ENCODE data around the gene ADD3.
"Not testable (repeated sequence)": the region's sequence is repeated elsewhere in the genome, so short reads cannot be mapped to it uniquely, and the experiment has no call there.

ADD3 gene

DNA sequence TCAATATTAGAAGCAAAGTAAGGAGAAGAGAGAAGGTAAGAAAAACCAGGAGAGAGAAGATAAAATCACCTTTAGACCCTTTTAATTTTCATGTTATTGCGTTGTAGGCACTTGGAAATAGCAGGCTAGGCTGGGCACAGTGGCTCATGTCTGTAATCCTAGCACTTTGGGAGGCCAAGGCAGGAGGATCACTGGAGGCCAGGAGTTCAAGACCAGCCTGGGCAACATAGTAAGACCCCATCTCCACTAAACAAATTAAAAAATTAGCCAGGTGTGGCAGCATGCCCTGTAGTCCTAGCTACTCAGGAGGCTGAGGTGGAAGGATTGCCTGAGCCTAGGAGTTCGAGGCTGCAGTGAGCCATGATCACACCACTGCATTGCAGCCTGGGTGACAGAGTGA lies 106.9 kb downstream of the ADD3 start:
- not testable (repeated sequence) for DNase-seq

DNA sequence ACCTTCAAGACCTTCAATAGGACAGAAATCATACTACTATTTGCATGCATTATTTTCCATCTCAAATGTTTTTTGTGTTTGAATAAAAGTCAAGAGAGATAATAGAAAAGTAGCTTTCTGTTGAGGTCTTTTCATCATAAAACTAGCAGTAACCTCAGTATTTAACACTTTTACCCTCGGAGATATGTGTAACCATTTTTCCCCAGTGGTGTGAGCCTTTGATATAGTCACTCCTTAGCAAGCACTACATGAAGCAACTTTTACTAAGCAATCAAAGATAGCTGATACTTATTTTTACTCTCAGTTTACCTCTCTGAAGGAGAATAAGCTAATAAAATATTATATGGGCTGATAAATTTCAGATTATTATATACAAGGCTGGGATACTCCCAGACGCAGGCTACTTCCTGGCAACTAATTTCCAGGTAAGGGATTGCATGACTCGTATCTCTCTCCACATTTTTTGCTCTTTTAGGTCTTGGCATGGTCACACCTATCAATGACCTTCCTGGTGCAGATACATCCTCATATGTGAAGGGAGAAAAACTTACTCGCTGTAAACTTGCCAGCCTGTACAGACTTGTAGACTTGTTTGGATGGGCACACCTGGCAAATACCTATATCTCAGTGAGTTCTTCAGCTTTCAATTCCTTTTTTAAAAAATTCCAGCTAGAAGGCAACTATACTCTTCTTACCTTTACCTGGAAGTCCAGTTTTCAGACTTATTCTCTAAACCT lies 108.2 kb downstream of the ADD3 start:
- DNase-seq = no peak

GRCh38 chr10:110118891-110119621 lies 111.3 kb downstream of the ADD3 start:
- DNase-seq = no peak

GRCh38 chr10:110123594-110123993 lies 115.8 kb downstream of the ADD3 start:
- DNase-seq = no peak

DNA sequence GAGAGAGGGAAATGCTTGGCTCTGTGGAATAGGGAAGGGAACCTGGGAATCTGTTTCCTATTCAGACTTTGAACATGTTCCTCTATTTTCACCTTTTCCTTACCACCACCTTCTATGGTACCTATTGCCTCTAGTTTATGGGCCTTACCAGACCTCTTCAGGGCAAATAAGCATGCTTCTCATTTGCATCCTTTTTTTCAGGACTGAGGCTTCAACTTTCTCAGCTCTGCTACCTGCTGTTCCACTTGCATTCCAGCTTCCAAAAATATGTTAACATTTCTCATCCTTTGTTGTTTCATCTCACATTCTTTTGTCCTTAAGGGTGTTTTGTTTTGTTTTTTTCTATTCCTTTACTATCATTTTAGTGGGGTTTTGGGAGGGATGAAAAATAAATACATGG lies 121.7 kb downstream of the ADD3 start:
- no peak for DNase-seq

GRCh38 chr10:110134917-110135316 lies 127.1 kb downstream of the ADD3 start:
- no peak for DNase-seq

DNA sequence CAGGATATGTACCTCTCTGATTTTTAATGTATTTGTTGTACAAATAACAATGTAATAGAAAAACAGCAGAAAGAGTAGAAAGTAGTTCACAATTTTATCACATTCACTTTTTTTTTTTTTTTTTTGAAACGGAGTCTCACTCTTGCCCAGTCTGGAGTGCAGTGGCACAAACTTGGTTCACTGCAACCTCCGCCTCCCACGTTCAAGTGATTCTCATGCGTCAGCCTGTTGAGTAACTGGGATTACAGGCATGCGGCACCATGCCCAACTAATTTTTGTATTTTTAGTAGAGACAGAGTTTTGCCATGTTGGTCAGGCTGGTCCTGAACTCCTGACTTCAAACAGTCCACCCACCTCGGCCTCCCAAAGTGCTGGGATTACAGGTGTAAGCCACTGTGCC lies 128.1 kb downstream of the ADD3 start:
- not testable (repeated sequence) for DNase-seq

- peak; percentile 43 for DNase-seq
Measured at GRCh38 chr10:110137142-110137545, 129.4 kb downstream of the ADD3 start.

GRCh38 chr10:110138197-110138812 lies 130.5 kb downstream of the ADD3 start:
- peak; percentile 37 for DNase-seq

- no peak for DNase-seq
Measured at GRCh38 chr10:110141185-110141584, 133.4 kb downstream of the ADD3 start.

GRCh38 chr10:110141871-110142635 lies 134.3 kb downstream of the ADD3 start:
- no peak for DNase-seq

DNA sequence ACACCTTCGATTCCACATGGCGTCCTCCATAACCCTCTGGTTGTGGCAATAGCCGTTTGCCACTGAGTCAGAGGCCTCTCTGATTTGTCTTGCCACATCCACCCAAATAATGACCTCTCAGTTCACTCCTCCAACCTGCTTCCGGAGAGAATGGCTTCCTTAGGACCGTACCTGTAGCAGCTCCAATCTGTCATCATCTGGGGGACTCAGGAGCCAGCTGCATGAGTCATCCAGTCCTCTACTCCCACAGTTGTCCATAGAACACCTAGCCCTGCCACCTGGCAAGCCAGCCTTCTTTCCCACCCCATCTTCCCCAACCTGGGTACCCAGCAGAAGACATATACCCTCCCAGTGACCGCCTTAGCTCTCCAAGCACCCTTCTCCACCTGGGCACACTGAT lies 135.2 kb downstream of the ADD3 start:
- DNase-seq = no peak

- DNase-seq = no peak
Measured at GRCh38 chr10:110144507-110144906, 136.7 kb downstream of the ADD3 start.

DNA sequence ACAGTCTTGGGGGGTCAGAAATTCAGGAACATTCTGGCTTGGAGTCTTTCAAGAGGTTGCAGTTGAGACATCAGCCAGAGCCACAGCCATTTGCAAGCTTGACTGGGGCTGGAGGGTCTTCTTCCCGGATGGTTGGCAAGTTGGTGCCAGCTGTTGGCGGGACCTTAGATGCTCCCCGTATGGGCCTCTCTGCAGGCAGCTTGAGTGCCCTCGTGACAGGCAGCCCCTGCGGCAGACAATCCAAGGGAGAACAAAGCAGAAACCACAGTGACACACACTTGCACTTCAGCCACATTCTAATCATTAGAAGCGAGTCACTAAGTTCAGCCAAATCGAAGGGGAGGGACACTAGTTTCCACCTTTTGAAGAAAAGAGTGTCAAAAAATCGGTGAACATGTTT lies 140.2 kb downstream of the ADD3 start:
- no peak for DNase-seq

- no peak for DNase-seq
Measured at GRCh38 chr10:110149259-110149658, 141.5 kb downstream of the ADD3 start.

GRCh38 chr10:110150046-110150445 lies 142.3 kb downstream of the ADD3 start:
- no peak for DNase-seq

DNA sequence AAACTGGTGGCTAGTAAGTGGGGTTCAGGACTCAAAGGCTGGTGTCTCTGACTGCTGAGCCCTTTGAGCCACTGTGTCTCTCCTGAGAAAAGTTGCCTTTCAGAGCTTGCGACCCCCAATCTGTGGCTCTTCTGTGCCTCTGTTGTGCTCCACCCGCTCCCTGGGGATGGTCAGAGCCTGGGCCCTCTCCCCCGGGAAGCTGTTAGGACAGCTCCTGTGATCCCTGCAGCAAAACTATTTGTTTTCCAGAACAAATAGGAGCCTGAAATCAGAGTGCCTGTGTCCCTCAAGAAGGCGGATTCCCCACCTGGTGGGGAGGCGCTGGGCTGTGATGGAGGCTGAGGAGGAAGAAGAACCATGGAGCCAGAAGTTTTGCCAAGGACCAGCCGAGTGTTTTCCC lies 143.2 kb downstream of the ADD3 start:
- no peak for DNase-seq

GRCh38 chr10:110151467-110151866 lies 143.7 kb downstream of the ADD3 start:
- no peak for DNase-seq

GRCh38 chr10:110151971-110152370 lies 144.2 kb downstream of the ADD3 start:
- no peak for DNase-seq

- no peak for DNase-seq
Measured at GRCh38 chr10:110153396-110153795, 145.6 kb downstream of the ADD3 start.

- no peak for DNase-seq
Measured at GRCh38 chr10:110156046-110156445, 148.3 kb downstream of the ADD3 start.

GRCh38 chr10:110158051-110159005 lies 150.5 kb downstream of the ADD3 start:
- DNase-seq = no peak
